GM18861 (cell line): ENCODE measurements around the gene CORO6.

Source experiments
- ATAC-seq: cut with Tn5 transposase; IDR thresholded peaks from one replicate; pipeline ENCODE4 v1.9.1; 2021; ENCODE audit not compliant: unreplicated experiment

Gene CORO6

DNA sequence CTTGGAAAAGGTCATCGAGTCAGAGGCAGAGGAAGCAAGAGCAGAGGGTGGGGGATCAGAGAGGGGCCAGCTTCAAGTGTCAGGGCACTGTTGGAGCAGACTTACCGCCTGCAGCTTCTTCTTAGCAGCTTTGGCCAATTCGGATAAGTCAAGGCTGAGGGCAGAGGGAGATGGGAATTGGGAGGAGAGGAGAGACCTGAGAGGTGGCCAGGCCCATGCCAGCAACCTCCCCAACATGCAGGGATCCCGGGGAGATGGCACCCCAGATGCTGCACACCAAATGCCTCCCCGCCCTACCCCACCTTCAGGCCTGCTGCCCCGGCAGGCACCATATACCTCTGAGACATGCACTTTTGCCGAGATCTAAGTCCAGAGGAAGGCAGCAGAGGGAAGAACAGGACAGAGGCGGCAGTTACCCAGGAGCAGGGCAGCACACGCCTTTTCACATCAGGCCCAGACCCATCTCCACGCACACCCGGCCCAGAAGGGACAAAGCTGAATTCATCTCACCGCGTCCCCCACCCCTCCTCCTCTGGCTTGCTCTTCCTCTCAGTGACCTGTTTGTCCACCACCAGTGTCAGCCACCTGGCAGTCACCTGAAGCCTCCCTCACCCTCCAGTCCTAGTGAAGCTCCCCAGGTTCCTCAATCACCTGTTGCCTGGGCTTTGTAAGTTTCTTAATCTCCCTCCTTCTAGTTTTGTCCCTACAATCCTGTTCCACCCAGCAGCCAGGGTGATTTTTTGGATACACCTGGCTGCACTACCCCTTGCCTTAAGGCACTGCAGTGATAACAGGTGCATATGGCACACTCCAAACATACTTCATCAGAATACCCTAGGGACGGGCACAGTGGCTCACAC lies 43.9 kb downstream of the CORO6 start:
- no peak for ATAC-seq

DNA sequence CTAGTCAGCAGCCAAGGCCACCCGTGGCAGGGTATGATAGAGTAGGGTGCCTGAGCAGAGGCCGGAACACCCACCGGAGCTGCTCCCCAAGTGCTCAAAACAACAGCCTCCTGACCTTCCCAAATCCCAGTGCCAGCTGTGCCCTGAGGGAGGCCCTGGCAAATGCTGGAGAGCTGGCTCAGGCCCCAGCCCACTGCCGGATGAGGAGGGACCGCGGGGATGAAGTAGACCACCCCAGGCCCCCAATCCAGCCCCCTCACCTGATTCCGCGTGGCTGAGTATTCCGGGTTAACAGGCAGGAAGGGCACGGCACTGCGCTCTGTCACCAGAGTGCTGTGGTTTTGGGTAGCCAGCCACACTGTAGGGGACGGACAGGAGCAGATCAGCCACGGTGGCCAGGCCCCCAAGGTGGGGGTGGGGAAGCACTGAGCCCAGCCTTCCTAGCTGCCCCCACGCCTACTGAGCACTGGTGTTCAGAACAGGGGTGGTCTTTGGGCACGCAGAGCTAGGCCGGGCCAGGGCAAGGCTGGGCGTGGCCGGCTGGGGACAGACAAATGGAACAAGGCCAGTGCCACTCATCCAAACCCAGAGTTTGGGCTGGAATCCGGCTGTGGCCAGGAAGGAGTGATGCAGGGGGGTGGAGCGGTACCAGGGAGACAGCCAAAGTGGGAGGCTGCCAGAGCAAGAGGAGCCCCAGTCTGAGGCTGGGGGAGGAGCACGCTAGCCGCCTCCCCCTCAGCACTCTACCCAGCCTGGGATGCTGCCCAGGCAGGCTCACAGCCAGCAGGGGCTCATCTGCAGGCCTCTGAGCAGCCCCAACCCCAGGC lies 45.1 kb downstream of the CORO6 start:
- ATAC-seq, result no peak

DNA sequence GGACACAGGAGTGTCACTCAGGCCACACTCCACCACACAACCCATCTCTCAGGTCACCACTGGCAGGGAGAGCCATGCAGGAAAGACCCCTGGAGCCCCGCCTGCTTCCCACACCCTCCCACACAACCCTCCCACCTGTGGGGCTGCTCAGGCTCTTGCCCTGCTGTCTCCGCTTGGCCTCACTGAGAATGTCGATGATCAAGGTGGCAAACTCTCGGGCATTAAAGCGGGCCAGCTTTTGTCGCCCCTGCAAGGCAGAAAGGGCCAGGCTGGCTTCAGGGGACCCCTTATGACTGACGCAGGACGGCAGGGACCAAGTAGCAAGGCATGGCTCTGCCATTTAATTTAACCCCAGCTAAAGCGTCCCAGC lies 45.7 kb downstream of the CORO6 start:
- ATAC-seq, result no peak

DNA sequence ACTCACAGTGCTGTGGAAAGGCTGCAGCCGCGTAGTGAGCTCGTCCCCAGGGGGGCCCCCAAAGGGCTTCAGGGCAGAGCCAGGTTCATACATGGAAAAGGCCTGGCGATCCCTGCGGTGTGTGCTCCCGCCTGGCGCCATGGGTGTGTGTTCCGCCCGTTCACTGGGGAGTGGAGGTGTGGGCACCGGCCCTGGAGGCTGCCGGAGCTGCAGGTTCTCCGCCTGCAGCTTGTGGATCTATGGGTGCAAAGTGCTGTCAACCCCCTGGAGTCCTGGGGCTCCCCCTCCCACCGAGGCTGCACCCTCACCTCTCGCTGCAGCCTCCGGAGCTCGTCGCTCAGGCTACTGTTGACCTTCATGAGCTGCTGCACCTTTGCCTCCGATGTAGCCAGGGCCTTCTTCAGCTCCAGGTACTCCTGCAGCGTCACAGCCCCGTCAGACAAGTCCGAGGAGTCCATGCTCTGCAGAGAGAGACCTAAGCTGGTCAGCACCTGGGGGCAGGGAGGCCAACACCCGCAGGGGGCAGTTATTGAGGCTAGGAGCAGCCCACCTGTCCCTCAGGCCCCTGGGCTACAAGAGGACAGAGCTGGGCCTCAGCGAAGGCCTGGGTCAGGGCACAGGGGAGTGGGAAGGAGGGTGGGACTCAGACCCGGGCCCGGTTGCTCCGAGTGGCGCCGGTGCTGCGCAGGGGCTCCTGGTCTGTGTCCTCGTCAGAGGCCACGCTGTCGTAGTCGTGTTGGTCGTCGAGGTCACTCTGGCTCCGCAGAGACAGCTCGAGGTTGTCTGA lies 46.3 kb downstream of the CORO6 start:
- no peak for ATAC-seq

DNA sequence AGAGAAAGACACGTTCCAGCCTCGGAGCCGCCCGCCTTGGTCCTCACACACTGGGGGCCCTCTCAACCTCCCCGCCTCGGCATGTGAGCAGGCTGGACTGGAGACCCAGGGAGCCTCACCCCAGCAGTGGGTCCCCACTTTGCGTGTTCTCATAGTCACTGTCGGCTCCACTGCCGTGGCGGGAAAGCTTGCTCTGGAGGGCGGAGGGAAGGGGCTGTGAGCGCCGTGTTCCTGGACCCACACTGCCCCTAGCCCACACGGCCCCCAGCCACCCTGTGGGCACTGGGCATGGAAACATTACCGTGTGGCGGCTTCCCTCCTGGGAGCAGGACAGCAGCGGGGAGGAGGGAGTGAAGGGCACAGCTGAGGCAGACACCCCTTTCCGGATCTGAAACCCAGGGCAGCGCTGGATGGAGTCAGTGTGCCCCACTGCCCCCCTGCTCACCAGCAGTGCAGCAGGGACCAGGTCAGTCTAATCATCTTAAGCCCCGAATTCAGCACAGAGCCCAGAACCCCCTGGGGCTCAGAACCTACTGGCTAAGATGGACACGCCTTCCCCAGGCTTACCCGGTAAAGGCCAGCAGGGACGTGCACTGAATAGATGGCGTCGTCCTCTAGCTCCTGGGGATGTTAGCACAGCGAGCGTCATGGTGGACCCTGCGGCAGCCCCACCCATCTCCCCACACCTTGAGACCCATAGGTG lies 47.0 kb downstream of the CORO6 start:
- ATAC-seq, result no peak

DNA sequence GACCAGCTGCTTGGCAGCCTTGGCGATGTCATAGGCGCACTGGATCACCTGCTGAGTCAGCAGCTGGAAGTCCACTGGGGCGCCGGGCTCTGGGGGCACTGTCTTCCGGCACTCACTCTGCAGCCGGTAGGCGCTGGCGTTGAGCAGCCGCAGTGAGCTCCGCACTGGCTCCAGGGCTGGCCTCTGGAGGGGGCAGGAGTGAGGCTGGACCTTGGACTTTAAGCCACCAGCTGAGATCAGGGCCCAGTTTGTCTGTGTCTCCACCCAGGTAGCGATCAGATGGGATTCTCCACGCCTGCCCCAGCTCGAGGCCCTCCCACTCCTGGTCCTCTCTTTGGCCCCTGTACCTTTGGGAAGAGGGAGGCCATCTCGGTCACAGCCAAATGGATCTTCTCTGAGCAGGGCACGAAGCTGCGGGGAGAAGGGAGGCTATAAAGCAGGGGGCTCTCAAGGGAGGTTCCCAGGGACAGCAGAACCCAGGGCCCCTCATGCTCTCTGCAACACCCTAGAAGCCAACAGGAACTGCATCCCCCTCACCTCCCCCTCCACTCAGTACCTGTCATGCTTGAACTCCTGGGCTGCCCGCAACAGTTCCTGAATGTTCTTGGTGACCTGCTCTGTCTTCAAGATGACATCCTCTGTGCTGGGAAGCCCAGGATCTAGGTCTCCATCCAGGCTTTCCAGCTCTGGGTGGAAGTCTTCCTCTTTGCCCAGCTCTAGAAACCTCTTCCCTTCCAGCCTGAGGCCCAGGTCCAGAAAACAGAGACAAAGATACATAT lies 47.8 kb downstream of the CORO6 start:
- ATAC-seq, result no peak

DNA sequence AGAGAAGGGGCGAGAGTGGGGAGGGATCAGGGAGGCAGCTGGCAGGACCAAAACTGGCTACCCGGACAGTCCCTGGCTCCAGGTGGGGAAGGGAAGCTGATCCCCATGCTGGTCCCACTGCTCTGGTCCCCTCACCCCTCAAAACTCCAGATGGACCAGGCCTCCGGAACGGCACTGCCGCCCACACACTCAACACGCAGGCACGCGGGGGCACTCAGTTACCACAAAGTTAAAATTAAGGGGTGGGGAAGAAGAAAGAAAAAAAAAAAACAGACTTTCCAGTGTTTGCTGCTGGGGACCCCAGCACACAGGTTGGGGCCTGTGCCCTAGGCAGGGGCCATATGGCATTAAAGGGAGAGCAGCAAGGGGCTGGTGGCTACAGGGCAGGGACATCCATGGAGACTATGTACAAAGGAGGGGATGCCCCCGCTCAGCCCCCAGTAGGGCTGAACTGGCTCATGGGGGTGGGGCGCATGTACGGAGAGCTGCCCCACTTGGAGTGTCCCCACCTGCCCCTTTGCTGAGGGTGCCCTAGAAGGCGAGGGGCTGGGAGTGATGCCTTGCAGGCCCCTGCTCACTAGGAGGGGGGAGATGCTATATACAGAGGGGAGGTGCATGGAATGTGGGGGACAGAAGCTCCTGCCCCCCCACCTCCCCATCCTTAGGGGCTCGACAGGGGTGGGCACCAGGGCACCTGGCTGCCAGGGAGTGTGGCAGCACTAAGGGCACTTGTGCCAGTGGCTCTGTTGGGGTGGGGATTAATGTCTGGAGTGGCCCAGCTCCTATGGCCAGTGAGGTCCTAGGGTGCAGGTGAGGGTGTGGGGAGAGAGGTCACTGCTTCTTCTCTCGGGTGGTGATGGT lies 48.6 kb downstream of the CORO6 start:
- no peak for ATAC-seq

DNA sequence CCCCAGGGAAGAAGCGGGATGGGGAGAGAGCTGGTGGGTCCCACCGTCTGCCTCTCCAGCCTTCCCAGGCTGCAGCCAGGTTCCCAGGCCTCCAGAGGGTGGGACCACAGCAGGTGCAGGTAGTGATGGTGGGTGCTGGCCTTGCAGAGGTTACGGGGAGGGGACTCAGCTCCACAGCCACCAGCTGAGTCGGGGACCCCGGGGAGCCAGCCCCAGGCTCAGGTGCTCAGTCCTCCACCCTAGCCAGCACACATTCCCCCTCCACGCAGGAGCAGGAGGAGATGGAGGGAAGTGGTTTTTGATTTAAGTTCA lies 49.2 kb downstream of the CORO6 start:
- no peak for ATAC-seq

DNA sequence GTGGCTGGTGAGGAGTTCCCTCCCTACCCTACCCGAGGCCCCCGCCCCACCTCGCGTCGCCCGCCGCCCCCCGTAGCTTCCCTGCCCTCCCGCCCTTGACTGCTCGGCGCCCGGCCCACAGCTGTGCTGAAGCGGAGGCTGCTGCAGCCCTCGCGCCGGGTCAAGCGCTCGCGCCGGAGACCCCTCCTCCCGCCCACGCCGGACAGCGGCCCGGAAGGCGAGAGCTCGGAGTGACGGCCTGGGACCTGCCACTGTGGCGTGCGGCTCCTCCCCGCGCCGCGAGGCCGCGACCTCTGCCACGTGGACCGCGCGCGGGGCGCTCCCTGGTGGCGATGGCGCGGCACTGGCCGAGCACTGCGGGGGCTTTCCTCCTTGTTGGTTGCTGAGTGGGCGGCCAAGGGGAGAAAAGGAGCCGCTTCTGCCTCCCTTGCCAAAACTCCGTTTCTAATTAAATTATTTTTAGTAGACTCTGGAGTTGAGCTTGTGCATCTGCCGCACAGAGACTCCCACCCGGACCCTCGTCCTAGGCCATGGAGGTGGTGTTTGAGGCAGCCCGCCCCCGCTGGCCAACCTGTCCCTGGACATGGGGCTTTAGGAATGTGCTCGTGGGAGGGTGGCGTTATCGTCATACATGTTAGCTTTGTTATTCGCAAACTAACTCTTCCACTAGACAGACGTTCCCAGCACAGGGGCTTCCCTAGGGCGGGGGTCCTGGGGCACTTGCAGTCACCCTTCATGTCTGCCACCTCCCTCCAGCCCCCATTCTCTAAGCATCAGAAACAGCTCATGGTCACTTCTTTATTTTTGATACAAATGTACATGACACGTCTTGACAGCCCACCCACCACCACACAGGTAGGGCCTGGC lies 49.8 kb downstream of the CORO6 start:
- ATAC-seq, result no peak

DNA sequence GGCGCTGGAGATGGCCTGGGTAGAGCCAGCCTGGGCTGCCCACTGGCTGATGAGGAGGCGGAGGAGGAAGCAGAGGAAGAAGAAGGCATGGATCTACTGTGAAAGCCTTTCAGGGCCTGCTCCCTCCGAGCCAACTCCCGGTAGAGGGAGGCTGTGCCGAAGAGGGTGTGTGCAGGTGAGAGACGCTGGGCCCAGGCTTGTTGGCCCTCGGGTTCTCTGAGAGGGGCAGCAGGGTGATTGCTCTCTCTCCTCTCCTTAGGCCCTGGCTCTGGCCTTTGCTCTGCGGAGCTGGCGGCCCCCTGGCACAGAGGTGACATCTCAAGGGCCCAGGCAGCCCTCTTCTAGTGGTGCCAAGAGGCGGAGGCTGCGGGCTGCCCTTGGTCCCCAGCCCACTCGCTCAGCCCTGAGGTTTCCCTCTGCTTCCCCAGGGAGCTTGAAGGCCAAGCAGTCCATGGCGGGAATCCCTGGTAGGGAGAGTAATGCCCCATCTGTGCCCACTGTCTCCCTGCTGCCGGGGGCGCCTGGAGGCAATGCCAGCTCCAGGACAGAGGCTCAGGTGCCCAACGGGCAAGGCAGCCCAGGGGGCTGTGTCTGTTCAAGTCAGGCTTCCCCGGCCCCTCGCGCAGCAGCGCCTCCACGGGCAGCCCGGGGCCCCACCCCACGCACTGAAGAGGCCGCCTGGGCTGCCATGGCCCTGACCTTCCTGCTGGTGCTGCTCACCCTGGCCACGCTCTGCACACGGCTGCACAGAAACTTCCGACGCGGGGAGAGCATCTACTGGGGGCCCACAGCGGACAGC lies 50.6 kb downstream of the CORO6 start:
- no peak for ATAC-seq

DNA sequence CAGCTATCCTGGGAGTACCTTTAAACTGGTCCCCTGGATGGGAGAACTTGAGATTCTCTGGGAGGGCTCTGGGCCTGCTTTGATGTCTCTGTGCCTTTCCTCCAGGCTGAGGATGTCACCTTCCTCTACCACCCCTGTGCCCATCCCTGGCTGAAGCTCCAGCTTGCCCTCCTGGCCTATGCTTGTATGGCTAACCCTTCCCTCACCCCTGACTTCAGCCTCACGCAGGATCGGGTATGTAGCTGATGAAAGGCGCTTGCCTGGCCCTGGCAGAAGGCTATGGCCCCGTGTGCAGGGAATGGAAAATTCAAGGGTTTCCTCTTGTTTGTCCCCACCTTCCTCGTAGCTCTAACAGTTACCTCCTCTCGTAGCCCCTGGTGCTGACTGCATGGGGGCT lies 51.2 kb downstream of the CORO6 start:
- ATAC-seq, result no peak

DNA sequence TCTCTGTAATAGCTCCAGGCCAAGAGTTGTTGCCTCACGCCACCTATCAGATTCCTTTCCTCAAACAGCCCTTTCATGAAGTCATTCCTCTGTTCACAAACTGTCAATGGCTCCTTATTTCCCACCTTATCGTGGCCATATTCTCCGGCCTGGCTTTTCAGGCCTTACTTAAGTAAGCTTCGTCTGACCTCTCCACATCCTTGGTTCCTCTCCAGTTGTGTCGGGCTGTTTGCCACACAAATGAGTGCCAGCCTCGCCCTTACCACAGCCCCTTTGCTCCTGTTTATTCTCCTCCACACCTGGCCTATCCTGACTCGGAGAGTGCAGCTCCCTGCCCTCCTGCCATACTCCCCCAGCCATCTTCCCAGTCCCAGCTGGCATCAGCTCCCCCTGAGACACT lies 52.2 kb downstream of the CORO6 start:
- no peak for ATAC-seq

DNA sequence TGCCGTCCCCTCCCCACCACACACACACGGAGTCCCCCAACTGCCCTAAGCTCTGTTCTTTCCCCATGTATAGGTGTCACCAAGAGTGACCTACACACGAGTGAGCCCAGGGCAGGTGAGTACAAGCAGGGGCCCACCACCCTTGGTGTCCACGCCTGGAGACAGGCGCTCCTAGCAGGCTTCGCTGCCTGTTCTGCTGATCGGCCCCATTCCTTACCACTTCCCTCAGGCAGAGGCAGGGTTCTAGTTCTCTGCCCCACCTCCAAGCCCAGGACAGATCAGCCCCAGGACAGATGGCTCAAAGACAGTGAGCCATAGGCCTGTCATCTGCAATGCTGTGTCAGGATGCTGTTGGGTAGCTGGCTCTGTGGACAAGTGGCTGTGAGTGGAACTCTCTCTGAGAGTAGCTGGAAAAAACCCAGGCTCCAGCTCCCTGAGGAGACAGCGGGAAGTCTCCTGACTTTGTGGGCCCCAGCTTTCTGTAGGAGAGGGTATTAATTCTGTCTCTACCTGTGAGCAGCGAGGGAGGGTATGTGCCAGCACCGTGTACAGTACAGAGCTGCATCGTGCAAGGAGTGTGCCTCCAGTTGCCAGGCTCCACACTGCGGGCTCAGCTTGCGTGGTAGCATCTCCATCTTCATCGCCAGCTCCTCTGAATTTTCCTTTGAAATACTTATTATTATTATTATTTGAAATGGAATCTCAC lies 53.3 kb downstream of the CORO6 start:
- no peak for ATAC-seq

DNA sequence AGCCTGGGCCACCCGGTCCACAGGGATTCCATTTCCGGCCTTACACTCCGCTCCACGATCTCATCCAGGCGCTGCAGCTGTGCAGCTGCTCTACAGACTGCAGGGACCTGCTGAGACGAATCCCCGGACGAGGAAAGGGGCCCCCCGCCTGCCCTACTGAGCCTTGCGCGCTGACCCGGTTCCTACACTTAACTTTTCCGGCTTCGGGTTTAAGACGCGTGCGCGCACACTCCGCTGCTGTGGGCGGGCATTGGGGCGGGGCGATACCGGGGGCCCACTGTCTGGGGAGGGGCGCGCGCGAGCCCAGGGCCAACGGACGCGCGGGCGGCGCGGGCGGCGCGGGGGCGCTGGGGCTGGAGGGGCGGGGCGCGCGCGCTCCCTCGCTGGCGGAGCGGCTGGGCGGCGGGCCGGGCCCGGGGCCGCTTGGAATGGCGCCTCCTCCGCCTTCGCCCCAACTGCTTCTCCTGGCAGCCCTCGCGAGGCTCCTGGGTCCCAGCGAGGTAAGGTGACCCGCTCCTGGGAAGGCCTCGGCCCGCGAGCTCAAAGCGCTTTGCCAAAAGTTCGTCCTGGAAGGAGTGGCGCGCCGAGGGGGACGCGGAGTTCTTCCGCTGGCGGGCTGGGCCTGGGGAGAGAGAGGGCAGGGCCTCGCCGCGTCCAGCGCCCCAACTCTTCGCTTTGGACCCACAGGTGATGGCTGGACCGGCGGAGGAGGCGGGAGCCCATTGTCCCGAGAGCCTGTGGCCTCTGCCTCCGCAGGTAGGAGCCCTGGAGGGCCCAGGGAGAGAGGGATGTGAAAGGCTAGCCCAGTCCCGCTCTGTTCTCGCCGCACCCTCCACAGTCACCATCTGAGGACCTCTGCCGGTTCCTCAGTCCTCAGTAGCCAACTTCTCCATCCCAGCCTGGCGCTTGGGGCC lies 54.1 kb downstream of the CORO6 start, which contains the start of gene TP53I13:
Gene TP53I13 (plus strand): TSS at position 371 of the 914 bp plus-strand sequence. CDS start 58 bp downstream, at position 429.
- peak; percentile 38 for ATAC-seq

DNA sequence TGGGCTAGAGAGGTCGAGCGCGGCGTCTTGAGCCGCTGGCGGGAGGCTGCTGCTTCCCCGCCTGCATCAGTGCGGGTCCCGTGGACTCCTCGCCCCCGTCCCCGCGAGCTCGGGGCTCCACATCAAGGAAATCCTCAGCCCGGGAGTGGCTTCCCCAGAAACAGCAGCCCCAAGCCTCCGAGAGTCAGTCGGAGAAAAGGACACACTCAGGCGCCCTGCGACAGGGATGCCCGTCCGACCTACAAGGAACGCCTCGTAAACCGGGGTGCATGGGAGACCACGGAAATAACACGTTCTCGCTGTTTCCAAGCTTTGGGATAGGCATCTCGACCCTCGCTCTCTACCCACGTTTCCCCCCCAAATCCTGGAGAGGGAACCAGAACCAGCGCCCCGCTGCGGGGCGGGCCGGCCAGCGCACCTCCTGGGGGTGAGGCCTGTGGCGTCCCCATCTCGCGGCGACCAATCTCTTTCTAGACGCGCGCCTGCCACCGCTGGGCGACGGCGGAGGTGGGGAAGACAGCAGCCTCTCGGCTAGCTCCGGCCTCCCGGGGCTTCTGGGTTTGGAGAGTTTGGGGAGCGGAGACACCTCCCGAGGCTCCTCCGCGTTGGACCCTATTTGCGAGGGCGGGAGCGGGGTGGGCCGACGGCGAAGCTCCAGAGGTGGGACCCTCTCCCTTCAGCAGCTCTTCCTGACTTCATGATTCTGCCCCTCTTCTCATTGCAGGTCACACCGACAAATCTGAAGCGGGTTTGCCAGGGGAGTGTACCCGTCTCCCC lies 55.0 kb downstream of the CORO6 start:
- ATAC-seq, result peak; percentile 31
